ENCODE data around the gene SUPT5H.
"Not testable (repeated sequence)": the region's sequence is repeated elsewhere in the genome, so short reads cannot be mapped to it uniquely, and the experiment has no call there.

Gene SUPT5H

DNA sequence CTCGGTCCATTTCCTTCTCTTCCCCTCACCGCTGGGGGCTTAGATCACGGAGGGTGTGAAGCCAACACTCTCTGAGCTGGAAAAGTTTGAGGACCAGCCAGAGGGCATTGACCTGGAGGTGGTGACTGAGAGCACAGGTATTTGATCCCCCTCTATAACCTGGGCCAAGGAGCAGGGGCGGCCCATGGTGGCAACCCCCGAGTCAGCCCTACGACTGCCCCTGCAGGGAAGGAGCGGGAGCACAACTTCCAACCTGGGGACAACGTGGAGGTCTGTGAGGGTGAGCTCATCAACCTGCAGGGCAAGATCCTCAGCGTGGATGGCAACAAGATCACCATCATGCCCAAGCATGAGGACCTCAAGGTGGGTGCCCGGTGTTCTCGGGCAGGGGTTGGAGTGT is 23.7 kb downstream of the SUPT5H start:
- DNase-seq: no peak

GRCh38 chr19:39469567-39469966 is 24.2 kb downstream of the SUPT5H start:
- no peak for DNase-seq

DNA sequence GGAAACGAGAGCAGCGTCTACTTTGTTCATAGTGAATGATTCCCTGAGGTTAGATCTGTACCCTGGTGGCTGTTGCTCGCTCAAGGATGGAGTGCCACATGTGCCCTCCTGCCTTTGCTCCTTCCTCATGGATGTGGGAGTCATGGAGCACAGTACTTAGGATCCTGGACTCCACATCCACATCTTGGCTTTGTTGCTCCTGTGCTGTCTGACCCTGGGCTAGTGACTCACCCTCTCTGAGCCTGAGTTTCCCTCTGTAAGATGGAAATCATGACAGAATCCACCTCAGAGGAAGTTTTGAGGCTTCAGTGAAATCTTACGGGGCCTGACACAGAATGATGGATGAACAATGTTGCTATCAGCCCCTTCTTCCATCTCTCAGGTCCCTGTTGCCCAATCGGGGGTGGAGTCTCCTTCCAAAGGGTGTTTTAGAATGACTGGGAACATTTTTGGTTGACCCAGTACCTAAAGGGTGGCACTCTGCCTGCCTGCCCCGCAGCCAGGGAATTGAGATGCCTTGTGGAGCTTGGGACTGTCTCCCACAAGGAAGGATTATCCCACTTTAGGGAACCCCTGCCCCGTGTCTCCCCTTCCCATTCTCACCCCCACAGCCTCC is 25.4 kb downstream of the SUPT5H start:
- DNase-seq: no peak

- DNase-seq: no peak
Observed at GRCh38 chr19:39471756-39472536, 26.6 kb downstream of the SUPT5H start.

DNA sequence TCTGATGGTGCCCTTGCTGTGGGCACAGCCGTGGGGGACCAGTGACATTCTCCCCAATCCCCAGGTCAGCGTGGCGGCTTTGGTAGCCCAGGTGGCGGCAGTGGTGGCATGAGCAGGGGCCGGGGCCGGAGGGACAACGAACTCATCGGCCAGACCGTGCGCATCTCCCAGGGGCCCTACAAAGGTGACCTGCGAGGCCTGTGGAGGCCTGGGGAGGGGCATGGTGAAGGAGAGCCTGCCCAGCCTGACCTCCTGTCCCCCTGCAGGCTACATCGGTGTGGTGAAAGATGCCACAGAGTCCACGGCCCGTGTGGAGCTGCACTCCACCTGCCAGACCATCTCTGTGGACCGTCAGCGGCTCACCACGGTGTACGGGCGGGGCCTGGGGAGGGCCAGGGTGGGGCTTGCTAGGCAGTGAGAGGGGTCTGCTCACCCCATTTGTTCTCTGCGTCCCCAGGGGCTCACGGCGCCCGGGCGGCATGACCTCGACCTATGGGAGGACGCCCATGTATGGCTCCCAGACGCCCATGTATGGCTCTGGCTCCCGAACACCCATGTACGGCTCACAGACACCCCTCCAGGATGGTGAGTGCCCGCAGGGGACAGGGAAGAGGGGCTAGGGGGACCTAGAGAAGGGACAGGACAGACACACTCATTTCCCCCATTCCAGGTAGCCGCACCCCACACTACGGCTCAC is 27.5 kb downstream of the SUPT5H start:
- DNase-seq: no peak

GRCh38 chr19:39473443-39473960 is 28.1 kb downstream of the SUPT5H start:
- DNase-seq: no peak

DNA sequence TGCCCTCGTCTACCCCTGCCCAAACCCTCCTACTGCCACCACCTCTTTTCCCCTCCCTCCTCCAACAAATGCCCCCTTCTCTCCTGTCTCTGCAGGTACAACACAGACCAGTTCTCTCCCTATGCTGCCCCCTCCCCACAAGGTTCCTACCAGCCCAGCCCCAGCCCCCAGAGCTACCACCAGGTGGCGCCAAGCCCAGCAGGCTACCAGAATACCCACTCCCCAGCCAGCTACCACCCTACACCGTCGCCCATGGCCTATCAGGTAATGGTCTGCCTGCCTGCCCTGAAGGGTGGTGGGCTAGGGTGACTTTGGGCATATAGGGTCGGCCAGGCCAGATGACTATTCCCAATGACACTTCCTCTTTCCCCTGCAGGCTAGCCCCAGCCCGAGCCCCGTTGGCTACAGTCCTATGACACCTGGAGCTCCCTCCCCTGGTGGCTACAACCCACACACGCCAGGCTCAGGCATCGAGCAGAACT is 28.8 kb downstream of the SUPT5H start:
- peak; percentile 71 for DNase-seq

DNA sequence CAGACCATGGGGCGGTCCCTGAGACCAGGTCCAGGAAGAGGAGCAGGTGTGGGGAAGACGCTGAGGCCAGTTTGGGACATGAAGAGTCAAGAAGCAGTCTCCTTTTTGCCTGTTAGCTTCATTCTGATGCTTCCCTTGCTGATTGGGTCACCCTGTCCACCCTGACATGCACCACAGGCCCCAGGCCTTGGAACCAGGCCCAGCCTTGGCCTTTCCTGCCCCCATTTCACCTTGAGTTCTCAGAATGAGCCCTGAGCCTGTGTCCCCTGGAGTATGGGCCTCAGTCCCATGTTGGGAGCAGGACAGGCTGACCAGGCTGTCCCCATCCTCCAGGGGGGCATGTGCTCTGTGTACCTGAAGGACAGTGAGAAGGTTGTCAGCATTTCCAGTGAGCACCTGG is 30.4 kb downstream of the SUPT5H start:
- no peak for DNase-seq

DNA sequence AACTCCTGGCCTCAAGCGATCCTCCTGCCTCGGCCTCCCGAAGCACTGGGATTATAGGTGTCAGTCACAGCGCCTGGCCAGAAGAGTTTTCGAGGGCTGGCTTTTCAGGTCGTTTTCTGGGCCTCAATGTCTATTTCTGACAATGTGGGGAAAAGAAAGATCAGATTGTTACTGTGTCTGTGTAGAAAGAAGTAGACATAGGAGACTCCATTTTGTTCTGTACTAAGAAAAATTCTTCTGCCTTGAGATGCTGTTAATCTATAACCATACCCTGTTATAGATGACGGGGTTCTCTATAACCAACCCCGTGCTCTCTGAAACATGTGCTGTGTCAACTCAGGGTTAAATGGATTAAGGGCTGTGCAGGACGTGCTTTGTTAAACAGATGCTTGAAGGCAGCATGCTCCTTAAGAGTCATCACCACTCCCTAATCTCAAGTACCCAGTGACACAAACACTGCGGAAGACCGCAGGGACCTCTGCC is 34.0 kb downstream of the SUPT5H start:
- not testable (repeated sequence) for DNase-seq

DNA sequence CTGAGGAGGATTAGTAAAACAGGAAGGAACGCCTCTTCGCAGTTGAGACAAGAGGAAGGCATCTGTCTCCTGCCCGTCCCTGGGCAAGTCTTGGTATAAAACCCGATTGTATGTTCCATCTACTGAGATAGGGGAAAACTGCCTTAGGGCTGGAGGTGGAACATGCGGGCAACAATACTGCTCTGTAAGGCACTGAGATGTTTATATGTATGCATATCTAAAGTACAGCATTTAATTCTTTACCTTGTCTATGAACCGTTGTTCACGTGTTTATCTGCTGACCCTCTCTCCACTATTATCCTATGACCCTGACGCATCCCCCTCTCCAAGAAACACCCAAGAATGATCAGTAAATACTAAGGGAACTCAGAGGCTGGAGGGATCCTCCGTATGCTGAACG is 34.5 kb downstream of the SUPT5H start:
- no peak for DNase-seq

DNA sequence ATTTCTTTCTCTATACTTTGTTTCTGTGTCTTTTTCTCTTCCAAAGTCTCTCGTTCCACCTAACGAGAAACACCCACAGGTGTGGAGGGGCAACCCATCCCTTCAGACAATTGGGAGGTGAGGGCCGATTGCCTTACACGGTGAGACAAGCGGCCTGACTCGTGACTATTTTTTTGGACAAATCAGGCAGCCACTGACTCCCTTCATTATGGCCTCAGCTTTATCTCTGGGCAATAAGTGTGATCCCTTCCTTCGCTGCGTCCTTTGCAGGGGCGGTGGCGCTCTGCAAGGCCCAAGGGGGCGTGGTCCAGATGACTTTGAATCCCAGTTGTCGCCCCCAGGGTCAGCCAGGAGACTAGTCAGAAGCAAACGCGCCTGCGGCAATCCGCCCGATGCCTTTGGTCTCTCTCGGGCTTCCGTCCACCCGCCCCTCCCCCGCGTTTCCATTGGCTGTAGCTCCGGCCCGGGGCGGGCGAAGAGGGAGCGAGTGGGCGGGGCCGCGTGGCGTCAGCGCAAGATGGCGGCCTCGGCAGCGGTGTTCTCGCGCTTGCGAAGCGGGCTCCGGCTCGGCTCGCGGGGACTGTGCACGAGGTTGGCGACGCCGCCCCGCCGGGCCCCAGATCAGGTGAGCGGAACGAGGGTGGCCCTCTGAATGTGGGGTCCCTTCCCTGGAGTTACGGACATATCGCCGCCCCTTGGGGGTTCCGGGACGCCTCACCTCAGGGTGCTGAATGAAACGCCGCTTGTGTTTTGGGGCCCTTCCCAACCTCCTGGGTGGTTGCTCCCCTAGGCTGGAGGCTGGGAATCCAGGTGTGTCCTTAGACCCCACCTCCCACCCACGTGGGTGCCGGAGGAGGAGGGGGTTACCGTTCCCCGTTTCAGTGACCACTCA is 35.2 kb downstream of the SUPT5H start, which contains the start of gene TIMM50:
Gene TIMM50, plus strand, starts transcription at position 502 of the 892 bp plus-strand sequence. Its CDS starts 16 bp downstream, at position 518.
- peak; percentile 98 for DNase-seq

DNA sequence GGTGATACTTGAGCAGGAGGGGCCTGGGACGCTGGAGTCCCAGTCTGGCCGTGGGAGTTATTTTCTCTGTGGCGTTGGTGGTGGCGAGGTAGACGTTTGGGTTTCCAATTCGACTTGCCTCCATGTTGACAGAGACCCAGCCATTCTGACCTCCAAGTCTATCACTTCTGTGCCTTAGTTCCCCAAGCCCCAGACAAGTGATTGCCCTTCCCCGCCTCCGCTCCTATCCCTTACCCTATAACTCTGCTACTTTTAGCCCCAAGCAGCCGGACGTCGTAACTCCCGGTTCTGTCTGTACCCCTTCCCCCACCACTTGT is 35.8 kb downstream of the SUPT5H start:
- DNase-seq: no peak

- DNase-seq: no peak
Observed at GRCh38 chr19:39481676-39482075, 36.3 kb downstream of the SUPT5H start.

- DNase-seq: no peak
Observed at GRCh38 chr19:39483141-39483540, 37.8 kb downstream of the SUPT5H start.

DNA sequence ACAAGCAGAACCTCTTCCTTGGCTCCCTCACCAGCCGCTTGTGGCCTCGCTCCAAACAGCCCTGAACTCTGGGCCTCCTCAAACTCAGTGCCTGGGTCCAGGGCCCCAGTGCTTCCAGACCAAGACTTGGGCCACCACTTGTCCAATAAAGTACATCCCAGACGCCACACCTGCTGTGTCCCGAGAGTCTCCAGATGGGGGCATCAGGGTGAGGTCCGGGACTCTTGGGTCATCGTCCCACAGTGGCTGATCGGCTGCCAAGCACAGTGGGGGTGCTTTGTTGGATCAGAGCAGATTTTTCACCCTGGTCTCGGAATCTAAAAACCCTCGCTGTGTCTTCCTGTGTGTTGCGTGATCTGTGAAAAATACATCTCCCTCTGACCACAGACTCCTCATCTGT is 44.4 kb downstream of the SUPT5H start:
- DNase-seq: no peak

GRCh38 chr19:39492225-39492624 is 46.8 kb downstream of the SUPT5H start:
- no peak for DNase-seq

DNA sequence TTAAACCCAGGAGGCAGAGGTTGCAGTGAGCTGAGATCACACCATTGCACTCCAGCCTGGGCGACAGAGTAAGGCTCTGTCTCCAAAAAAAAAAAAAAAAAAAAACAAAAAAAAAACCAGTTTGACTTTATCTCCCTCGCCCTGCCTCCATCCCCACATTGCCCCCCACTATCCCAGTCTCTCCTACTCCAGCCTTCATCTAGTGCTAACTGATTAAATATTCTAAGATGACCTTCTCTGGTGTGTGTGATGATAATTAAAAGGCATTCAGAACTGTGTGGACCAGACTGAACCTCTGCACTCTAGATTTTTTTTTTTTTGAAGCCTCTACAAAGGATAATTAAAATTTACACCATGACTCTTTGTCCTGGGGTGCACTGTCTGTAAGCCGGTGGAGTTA is 47.4 kb downstream of the SUPT5H start:
- DNase-seq: no peak

GRCh38 chr19:39494661-39495060 is 49.3 kb downstream of the SUPT5H start:
- no peak for DNase-seq

DNA sequence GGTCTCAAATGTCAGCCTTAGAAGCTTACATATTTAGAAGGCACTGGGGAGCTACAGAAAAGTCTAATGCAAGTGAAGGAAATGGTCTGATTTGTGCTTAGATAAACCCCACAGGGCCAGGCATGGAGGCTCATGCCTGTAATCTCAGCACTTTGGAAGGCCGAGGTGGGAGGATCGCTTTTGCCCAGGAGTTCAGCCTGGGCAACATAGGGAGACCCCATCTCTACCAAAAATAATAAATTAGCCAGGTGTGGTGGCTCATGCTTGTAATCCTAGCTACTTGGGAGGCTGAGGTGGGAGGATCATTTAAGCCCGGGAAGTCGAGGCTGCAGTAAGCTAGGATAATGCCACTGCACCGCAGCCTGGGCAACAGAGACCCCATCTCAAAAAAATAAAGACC is 50.7 kb downstream of the SUPT5H start:
- no peak for DNase-seq

DNA sequence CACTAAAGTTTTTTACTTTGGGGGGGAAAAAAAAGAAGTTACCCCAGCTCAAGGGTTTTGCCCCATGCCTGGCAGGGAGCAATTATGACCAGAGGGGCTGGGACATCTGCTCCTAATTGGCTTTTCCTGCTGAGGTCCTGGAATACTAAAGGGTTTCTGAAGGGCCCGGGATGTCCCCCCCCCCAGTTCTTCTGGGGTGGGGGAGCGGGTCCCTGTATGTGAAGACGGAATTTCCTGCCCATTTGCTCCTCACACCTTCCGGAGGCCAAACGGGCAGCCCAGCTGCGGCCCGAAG is 52.3 kb downstream of the SUPT5H start:
- DNase-seq: no peak

DNA sequence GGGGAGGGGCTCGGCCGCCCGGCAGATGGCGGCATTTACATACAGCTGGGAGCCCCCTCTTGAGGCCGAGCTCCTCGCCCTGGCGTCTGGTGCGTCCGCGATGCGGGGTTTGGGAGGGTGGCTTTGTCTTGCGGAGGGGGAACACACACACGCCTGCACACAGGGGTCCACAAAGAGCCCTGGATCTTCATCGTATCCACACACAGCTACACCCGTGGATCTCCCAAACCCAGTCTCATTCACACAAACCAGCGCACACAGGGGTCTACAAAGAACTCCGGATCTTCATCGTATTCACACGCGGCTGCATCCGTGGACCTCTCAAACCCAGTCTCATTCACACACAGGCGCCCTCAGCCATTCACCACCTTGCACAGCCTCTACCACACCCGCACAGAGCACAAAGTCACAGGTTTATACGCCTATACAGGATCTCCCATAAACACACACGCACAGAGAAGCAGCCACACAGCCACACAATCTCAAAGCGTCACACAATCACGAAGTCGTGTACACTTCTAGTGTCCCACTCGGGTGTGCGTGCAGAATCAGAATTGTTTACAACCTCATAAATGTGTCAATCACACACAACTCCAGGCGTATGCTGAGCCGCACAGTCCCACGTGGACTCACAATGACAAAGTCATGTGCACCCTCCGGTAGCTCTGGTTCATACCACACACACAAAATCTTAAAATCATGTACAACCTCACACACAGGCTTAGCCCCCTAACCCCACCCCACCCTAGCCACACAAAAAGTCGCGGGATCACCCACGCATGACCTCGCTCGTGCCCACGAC is 52.8 kb downstream of the SUPT5H start:
- DNase-seq: no peak
